ENCODE data around the gene SPATA3.

Gene SPATA3

GRCh38 chr2:231038483-231039293 is 42.8 kb downstream of the SPATA3 start:
- H3K9me2 ChIP-seq (ENCODE audit: low read depth, low read length) = no peaks in the 10 kb centered on the region
- no peaks in the 10 kb centered on the region for H3K9me3 ChIP-seq (ENCODE audit: low read length)
- no peak overlapping the region for H3K9ac ChIP-seq (ENCODE audit: low read length)
- H3K4me3 ChIP-seq (ENCODE audit: low read depth, low read length, poor library complexity, severe bottlenecking) = no peak overlapping the region
- no peaks in the 10 kb centered on the region for H3K36me3 ChIP-seq (ENCODE audit: insufficient read depth, low read length)
- no peak overlapping the region for H3K4me2 ChIP-seq (ENCODE audit: low read length)
- no peaks in the 10 kb centered on the region for H3F3A ChIP-seq (ENCODE audit: insufficient read depth, low read length)
- H3K27ac ChIP-seq (ENCODE audit: low read depth, low read length, poor library complexity, severe bottlenecking) = no peak overlapping the region
- H3K79me2 ChIP-seq (ENCODE audit: insufficient read depth, low read length) = no peaks in the 10 kb centered on the region
- TF ChIP-seq EZH2 (IDR thresholded peaks at IDR 0.05; ENCODE audit: borderline replicate concordance, low read length) = no peak
- no peak for TF ChIP-seq CTCF (IDR thresholded peaks at IDR 0.05; ENCODE audit: low read length)
- no peaks in the 10 kb centered on the region for H4K20me1 ChIP-seq (ENCODE audit: insufficient read depth, low read length)
- H3K4me1 ChIP-seq (ENCODE audit: insufficient read depth, low read length, severe bottlenecking) = peaks cover 10% of the 10 kb centered on the region
- H3K27me3 ChIP-seq (ENCODE audit: insufficient read depth, low read length) = 0 out of 2 replicates have a peak, but pooled peaks cover 5% of the 10 kb centered on the region
- H2AFZ ChIP-seq (ENCODE audit: low read length) = no peak overlapping the region

- no peaks in the 10 kb centered on the region for H3K9me3 ChIP-seq (ENCODE audit: low read length)
- H3K4me1 ChIP-seq (ENCODE audit: insufficient read depth, low read length, severe bottlenecking) = peaks cover 8% of the 10 kb centered on the region
- TF ChIP-seq EZH2 (IDR thresholded peaks at IDR 0.05; ENCODE audit: borderline replicate concordance, low read length) (no peak), CTCF (IDR thresholded peaks at IDR 0.05; ENCODE audit: low read length) (no peak)
- no peaks in the 10 kb centered on the region for H3K9me2 ChIP-seq (ENCODE audit: low read depth, low read length)
- H2AFZ ChIP-seq (ENCODE audit: low read length) = no peak overlapping the region
- H3K4me2 ChIP-seq (ENCODE audit: low read length) = no peak overlapping the region
- H3K27me3 ChIP-seq (ENCODE audit: insufficient read depth, low read length) = 0 out of 2 replicates have a peak, but pooled peaks cover 5% of the 10 kb centered on the region
- no peaks in the 10 kb centered on the region for H3K79me2 ChIP-seq (ENCODE audit: insufficient read depth, low read length)
- no peak overlapping the region for H3K9ac ChIP-seq (ENCODE audit: low read length)
- no peak overlapping the region for H3K27ac ChIP-seq (ENCODE audit: low read depth, low read length, poor library complexity, severe bottlenecking)
- no peaks in the 10 kb centered on the region for H3K36me3 ChIP-seq (ENCODE audit: insufficient read depth, low read length)
- H3F3A ChIP-seq (ENCODE audit: insufficient read depth, low read length) = no peaks in the 10 kb centered on the region
- no peak overlapping the region for H3K4me3 ChIP-seq (ENCODE audit: low read depth, low read length, poor library complexity, severe bottlenecking)
- H4K20me1 ChIP-seq (ENCODE audit: insufficient read depth, low read length) = no peaks in the 10 kb centered on the region
These were observed 43.4 kb downstream of the SPATA3 start for GRCh38 chr2:231039294-231039664.

- no peaks in the 10 kb centered on the region for H3F3A ChIP-seq (ENCODE audit: insufficient read depth, low read length)
- H3K79me2 ChIP-seq (ENCODE audit: insufficient read depth, low read length) = no peaks in the 10 kb centered on the region
- H3K9me2 ChIP-seq (ENCODE audit: low read depth, low read length) = no peaks in the 10 kb centered on the region
- H3K4me1 ChIP-seq (ENCODE audit: insufficient read depth, low read length, severe bottlenecking) = peaks cover 2% of the 10 kb centered on the region
- no peaks in the 10 kb centered on the region for H3K36me3 ChIP-seq (ENCODE audit: insufficient read depth, low read length)
- H2AFZ ChIP-seq (ENCODE audit: low read length) = no peak overlapping the region
- H3K27me3 ChIP-seq (ENCODE audit: insufficient read depth, low read length) = 0 out of 2 replicates have a peak, but pooled peaks cover 5% of the 10 kb centered on the region
- no peak overlapping the region for H3K27ac ChIP-seq (ENCODE audit: low read depth, low read length, poor library complexity, severe bottlenecking)
- TF ChIP-seq CTCF (IDR thresholded peaks at IDR 0.05; ENCODE audit: low read length) (no peak), EZH2 (IDR thresholded peaks at IDR 0.05; ENCODE audit: borderline replicate concordance, low read length) (no peak)
- H3K4me2 ChIP-seq (ENCODE audit: low read length) = no peak overlapping the region
- H3K9ac ChIP-seq (ENCODE audit: low read length) = no peak overlapping the region
- H3K4me3 ChIP-seq (ENCODE audit: low read depth, low read length, poor library complexity, severe bottlenecking) = no peak overlapping the region
- no peaks in the 10 kb centered on the region for H4K20me1 ChIP-seq (ENCODE audit: insufficient read depth, low read length)
- H3K9me3 ChIP-seq (ENCODE audit: low read length) = no peaks in the 10 kb centered on the region
These were observed 44.0 kb downstream of the SPATA3 start for GRCh38 chr2:231039821-231040364.

Data from OCI-LY1 (cell line).